Mesodermal cell (in vitro differentiated cells): ENCODE data around the gene ARMH4.

Experiments used
- H3K27ac ChIP-seq: 2 replicates; pipeline ENCODE4 v1.7.0; 2013; ENCODE audit warnings: mild to moderate bottlenecking, low read depth, low read length, moderate library complexity; ENCODE audit not compliant: severe bottlenecking
- H3K36me3 ChIP-seq: 2 replicates; pipeline ENCODE4 v1.7.1; 2013; ENCODE audit warnings: mild to moderate bottlenecking, low read length, moderate library complexity; ENCODE audit not compliant: control insufficient read depth, insufficient read depth
- H3K4me1 ChIP-seq: one replicate; pipeline ENCODE4 v1.7.1; 2013; ENCODE audit warnings: mild to moderate bottlenecking, low read length; ENCODE audit not compliant: insufficient read depth, control insufficient read depth, poor library complexity, severe bottlenecking
- H3K4me3 ChIP-seq: 2 replicates; pipeline ENCODE4 v1.7.0; 2013; ENCODE audit warnings: low read length, control low read depth, mild to moderate bottlenecking; ENCODE audit not compliant: insufficient read depth, poor library complexity, severe bottlenecking; ENCODE audit errors: extremely low read depth
- H3K9me3 ChIP-seq: 2 replicates; pipeline ENCODE4 v1.7.1; 2013; ENCODE audit warnings: mild to moderate bottlenecking, low read length, moderate library complexity; ENCODE audit not compliant: control insufficient read depth
- WGBS, 2 experiments: methylation state at CpG; one replicate each; pipeline ENCODE4 v1.1.5; 2013; ENCODE audit warnings: missing lambda C conversion rate in 2 of 2; ENCODE audit not compliant: insufficient coverage in 2 of 2; 5-methylcytosine and 5-hydroxymethylcytosine counted together

The ARMH4 gene

DNA sequence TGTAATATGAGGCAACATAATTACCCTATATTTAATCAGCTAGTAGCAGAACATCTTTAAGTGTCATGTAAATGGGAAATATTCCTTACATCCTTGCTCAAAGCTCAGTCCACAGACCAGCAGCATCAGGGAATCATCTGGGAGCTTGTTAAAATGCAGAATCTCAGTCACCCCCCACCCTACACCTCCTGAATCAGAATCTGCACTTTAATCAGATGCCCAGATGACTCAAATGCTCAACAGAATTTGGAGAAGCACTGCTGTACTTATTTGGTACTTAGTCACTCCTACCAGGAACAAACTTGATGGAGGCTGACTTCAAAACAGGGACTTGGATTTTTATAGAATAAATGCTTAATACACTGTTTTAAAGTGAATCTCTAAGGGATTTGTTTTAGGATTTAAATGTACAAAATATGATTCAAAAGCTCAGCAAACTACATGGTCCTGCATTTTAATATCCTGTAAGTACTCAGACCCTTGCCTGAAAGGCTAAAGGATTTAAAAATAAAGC lies 96.5 kb downstream of the ARMH4 start:
- no peaks in the 10 kb centered on the region for H3K36me3 ChIP-seq
- no peak overlapping the region for H3K4me3 ChIP-seq
- no peaks in the 10 kb centered on the region for H3K9me3 ChIP-seq
- no peak overlapping the region for H3K27ac ChIP-seq
- H3K4me1 ChIP-seq = no peaks in the 10 kb centered on the region

DNA sequence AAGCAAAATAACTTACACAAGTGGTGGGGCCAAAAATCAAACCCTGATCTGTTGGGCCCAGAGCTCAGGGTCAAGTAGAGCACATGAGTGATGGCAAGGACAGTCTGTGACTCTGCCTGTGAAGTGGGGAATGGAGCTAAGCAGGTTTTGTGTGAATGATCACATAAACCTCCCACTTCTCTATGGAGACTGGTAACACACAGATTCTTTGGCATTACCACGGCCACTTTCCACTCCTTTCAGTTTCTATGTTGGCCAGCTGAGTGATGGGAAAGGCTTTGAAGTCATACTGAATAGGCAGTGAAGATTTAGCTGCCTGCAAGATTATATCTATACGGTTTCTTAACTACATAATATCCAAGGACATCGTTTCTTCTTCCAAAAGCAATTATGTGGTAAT lies 97.9 kb downstream of the ARMH4 start:
- Histone ChIP-seq H3K4me3 (no peak overlapping the region), H3K9me3 (no peaks in the 10 kb centered on the region), H3K4me1 (no peaks in the 10 kb centered on the region), H3K36me3 (no peaks in the 10 kb centered on the region), H3K27ac (no peak overlapping the region)
- 100% methylated on average over 1 of the region's 3 CpGs; no CpG with 5 or more reads in 1 of the 2 experiments for WGBS, 2 experiments

DNA sequence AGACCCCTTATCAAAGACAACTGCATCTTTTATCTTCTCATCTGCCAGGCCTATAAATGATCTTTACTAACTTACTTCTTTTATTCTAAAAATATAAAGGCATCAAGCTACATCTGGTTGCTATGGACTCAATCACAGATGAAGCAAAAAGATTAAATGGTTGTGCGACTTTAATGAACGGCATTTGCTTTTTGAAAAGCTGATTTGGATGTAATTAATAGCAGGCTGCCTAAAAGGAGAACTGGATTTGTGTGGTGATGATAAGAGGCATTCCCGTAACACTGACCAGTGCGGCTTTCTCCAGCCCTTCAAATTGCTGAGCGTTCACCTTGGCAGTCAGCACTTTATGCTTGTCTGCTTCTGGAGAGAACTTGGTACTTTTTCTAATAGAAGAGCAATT lies 103.8 kb downstream of the ARMH4 start:
- Histone ChIP-seq H3K27ac (no peak overlapping the region), H3K9me3 (no peaks in the 10 kb centered on the region), H3K36me3 (no peaks in the 10 kb centered on the region), H3K4me3 (no peak overlapping the region), H3K4me1 (no peaks in the 10 kb centered on the region)
- WGBS, 2 experiments = 87 to 91% methylated on average over 5 of the region's 5 CpGs

DNA sequence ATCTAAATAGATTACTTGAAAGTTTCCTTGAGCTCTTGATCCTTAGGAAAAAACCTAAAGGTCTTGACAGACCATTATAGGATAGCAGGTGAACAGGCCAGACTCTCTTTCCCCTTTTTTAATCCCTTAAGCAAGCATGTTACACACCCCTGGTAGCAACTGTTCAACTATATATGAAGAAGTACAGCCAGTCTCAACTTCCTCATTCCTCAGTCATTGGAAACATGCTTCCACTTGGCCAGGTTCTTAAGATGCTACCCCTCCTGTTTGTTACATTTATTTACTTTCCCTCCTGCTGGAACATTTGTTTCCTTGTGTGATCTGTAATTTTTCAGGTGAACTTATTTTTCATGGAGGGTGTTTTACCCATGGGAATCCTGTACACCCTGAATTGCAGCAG lies 124.1 kb downstream of the ARMH4 start:
- Histone ChIP-seq H3K4me3 (no peak overlapping the region), H3K4me1 (no peaks in the 10 kb centered on the region), H3K9me3 (no peaks in the 10 kb centered on the region), H3K36me3 (no peaks in the 10 kb centered on the region), H3K27ac (no peak overlapping the region)

DNA sequence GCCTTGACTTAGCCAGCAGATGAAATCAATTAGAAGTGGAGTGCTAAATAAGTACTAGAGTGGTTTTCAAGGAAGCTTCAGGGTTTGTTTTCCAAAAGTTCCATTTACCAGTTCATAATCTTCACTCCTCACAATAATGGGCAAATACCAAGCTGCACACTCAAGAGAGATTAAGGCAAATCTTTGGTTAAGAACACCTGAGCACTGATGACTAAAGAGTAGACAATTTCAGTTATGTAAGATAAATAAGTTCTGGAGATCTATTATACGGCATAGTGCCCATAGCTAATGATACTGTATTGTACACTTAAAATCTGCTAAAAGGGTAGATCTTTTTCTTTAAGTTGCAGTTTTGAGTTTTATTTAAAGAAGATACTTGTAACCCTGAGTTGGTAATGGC lies 125.0 kb downstream of the ARMH4 start:
- Histone ChIP-seq H3K36me3 (no peaks in the 10 kb centered on the region), H3K9me3 (no peaks in the 10 kb centered on the region), H3K27ac (no peak overlapping the region), H3K4me1 (no peaks in the 10 kb centered on the region), H3K4me3 (no peak overlapping the region)
- 100% methylated on average over 1 of the region's 1 CpG for WGBS, 2 experiments

DNA sequence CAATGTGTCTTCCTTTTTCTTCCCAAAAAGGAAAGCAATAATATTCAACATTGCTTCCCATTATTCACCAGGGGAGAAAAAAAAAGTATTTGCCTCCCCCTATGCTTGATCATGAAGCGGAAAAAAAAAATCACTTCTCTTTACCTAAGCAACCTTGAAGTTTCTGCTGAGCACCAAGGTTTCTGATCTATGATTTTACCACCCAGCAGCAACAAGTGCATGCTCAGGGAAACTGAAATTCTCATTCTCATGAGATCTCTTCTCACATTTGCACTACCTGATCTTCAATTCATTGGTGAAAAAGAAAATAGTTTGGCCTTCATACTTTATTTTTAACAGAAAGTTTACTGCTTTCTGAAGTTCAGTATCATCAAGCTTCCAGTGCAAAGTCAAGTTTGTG lies 125.8 kb downstream of the ARMH4 start:
- no peaks in the 10 kb centered on the region for H3K36me3 ChIP-seq
- no peaks in the 10 kb centered on the region for H3K4me1 ChIP-seq
- no peaks in the 10 kb centered on the region for H3K9me3 ChIP-seq
- no peak overlapping the region for H3K27ac ChIP-seq
- H3K4me3 ChIP-seq = no peak overlapping the region
- 67% methylated on average over 1 of the region's 1 CpG; no CpG with 5 or more reads in 1 of the 2 experiments for WGBS, 2 experiments

DNA sequence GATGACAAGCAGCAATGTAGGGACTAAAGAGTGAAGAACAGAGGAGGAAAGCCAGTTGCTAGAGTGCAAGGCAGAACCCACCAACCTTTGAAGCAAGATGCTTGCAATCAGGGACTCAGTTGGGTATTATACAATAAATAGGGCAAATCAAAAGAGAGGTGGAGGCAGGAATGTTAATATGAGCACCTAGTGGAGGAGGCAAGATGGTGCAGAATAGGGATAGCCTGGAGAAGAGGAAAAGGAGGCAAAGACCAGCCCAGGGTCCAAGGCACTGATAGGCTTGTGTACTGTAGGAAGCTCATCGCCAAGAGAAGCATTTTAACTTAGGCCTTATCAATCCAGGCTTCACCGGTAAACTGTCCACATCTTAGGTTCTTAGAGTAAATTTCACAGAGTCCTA lies 137.2 kb downstream of the ARMH4 start:
- H3K9me3 ChIP-seq = no peaks in the 10 kb centered on the region
- H3K4me1 ChIP-seq = no peaks in the 10 kb centered on the region
- no peaks in the 10 kb centered on the region for H3K36me3 ChIP-seq
- no peak overlapping the region for H3K27ac ChIP-seq
- 100% methylated on average over 1 of the region's 2 CpGs; no CpG with 5 or more reads in 1 of the 2 experiments for WGBS, 2 experiments
- H3K4me3 ChIP-seq = no peak overlapping the region

DNA sequence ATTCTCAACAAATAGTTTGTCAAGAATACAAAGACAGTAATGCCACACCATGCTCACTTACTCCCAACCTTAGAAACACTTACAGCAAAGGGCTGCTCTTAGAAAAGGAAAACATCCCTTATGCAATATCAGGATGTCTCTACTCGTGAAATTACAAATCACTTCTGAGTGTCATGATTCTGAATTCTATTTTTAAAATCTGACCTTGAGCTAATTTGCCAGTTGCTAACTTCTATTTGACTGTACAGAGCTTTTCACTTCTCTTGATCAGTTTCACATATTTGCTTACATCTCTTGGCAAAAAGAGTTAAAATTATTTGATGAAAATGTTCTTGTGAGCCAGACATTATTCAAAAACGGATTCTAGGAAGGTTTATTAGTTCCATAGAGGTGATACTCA lies 149.4 kb downstream of the ARMH4 start:
- 44 to 80% methylated on average over 1 to 2 of the region's 2 CpGs for WGBS, 2 experiments
- H3K4me3 ChIP-seq = no peak overlapping the region
- no peak overlapping the region for H3K27ac ChIP-seq
- no peaks in the 10 kb centered on the region for H3K9me3 ChIP-seq
- H3K4me1 ChIP-seq = no peaks in the 10 kb centered on the region
- H3K36me3 ChIP-seq = no peaks in the 10 kb centered on the region

DNA sequence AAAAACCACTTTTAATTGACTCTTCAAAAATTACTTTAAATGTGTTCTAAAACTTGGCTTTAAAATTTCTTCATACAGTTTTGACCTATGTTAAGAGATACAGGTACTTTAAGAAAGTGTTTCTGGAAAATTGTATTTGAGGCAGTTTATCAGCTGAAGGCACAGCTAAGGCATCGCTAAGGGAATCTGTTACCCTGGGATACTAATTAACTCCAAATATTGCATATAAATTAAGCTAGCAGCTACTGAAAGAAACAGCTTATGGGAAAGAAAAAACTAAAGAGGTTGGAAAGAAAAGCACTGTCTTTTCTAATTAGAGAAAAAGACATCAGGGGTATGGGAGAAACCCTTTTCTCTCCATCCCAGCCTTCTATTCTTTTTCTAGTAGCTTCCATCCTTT lies 152.0 kb downstream of the ARMH4 start:
- no peak overlapping the region for H3K27ac ChIP-seq
- WGBS, 2 experiments = no CpG with 5 or more reads among the region's 1 CpG
- H3K4me3 ChIP-seq = no peak overlapping the region
- no peaks in the 10 kb centered on the region for H3K4me1 ChIP-seq
- no peaks in the 10 kb centered on the region for H3K36me3 ChIP-seq
- no peaks in the 10 kb centered on the region for H3K9me3 ChIP-seq

DNA sequence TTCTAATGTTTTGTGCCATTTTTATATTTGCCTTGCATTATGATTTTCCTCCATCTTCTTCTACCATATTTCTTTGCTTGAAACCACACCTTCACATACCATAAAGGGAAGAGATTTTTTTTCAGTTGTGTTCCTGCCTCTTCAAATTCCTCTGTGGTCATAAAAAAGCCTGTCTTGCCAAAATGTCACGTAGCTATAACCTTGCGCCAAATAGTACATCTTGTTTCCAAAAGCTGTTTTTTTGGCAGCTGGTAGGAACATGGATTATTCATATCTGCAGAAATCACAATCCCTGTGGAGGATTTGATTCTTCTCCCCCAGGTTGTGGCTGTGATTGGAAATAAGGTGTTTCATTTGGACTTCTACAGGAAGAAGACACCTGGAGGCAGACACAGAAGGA lies 152.5 kb downstream of the ARMH4 start:
- Histone ChIP-seq H3K36me3 (no peaks in the 10 kb centered on the region), H3K4me1 (no peaks in the 10 kb centered on the region), H3K4me3 (no peak overlapping the region), H3K9me3 (no peaks in the 10 kb centered on the region), H3K27ac (no peak overlapping the region)
- 100% methylated on average over 2 of the region's 2 CpGs; no CpG with 5 or more reads in 1 of the 2 experiments for WGBS, 2 experiments

DNA sequence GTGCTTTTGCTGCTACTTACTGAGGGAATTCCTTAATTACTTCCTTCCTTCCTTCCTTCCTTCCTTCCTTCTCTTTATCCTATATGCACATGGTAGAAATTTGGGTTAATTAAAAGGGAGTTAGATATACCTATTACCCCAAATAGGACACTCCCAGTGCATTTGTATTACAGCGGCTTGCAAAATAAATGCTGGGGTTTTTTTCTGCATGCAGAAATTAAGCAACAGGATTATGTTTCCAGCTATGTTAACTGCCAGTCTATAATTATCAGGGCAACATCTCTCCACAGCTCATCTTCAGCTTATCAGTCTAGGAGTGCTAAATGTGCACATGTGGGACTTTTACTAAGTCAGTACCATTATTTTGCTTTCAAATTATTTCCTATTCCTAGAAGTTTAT lies 153.2 kb downstream of the ARMH4 start:
- H3K36me3 ChIP-seq = no peaks in the 10 kb centered on the region
- no CpG with 5 or more reads among the region's 1 CpG for WGBS, 2 experiments
- no peaks in the 10 kb centered on the region for H3K4me1 ChIP-seq
- H3K27ac ChIP-seq = no peak overlapping the region
- H3K4me3 ChIP-seq = no peak overlapping the region
- no peaks in the 10 kb centered on the region for H3K9me3 ChIP-seq

DNA sequence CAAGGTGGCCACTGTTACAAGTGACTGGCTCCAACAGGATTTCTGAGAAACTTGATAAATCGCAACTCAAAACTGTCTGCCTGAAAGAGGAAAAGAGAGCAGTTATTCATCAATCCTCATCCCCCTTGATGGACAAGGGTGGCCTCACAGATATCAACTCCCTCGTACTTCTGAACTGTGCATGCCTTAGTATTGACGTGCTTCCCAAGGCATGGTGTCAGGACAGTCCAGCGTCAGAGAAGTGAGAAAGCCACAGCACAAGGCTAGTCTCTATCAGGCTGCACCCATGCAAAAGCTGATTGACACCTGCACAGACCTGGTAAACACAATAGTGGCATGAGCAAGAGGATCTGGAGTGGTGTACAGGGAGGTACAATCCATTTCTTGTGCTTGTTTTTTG lies 160.7 kb downstream of the ARMH4 start:
- 100% methylated on average over 3 of the region's 4 CpGs for WGBS, 2 experiments
- Histone ChIP-seq H3K9me3 (no peaks in the 10 kb centered on the region), H3K36me3 (no peaks in the 10 kb centered on the region), H3K4me3 (no peak overlapping the region), H3K4me1 (no peaks in the 10 kb centered on the region), H3K27ac (no peak overlapping the region)
